GM21825 (cell line): ENCODE results near the gene EXO5.
"Not testable (repeated sequence)": the region's sequence is repeated elsewhere in the genome, so short reads cannot be mapped to it uniquely, and the experiment has no call there.

Experiments
- ATAC-seq: cut with Tn5 transposase; IDR thresholded peaks from one replicate; pipeline ENCODE4 v1.9.1; 2021; ENCODE audit warnings: mild to moderate bottlenecking, moderate library complexity; ENCODE audit not compliant: unreplicated experiment

EXO5 gene, protein sequence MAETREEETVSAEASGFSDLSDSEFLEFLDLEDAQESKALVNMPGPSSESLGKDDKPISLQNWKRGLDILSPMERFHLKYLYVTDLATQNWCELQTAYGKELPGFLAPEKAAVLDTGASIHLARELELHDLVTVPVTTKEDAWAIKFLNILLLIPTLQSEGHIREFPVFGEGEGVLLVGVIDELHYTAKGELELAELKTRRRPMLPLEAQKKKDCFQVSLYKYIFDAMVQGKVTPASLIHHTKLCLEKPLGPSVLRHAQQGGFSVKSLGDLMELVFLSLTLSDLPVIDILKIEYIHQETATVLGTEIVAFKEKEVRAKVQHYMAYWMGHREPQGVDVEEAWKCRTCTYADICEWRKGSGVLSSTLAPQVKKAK

DNA sequence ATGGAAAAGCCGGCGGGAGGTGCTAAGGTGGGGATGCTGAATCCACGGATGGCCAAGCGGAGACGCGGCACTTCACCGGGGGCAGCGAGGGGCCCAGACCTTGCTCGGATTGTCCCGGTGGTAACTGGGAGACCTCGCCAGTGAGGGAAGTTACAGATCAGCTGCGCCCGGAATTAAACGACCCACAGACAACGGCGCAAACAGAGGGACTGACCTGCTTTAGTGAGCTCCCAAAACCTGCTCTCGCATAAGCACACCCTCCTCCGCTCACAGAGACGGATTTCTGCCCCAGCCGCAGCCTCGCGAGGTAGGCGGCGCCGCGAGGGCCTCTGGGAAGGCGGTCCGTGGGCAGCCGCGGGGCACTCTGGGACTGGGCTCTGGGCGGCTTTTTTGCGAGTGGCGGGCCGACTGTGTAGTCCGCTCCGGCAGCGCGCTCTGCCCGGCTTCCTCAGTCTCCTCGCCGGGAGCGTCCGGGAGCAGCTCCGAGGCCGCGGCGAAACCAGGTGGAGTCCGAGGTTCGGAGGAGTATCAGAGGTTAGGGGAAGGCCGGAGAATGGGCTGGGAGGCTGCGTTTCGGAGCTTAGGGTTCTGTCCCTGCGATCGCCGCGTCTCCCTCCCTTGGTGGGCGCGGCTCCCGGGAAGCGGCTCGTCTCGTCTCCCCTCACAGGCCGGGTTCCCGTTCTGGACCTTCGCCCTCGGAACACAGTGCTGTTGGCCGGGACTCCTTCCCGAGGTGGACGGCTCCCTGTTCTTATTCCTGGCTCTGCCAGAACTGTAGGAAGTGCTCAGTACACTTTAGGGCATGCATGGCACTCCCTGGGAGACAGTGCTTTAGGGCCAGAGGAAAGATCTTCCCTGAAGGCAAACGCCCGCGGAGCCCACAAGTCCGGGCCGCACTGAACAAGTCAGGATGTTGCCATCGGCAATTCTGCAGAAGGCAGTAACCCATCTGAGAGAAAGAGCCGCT is at the start of gene EXO5:
EXO5 (plus strand) TSS at position 393 of the 967 bp plus-strand sequence. CDS start 5,778 bp downstream, outside the sequence.
- ATAC-seq: peak; percentile 94

DNA sequence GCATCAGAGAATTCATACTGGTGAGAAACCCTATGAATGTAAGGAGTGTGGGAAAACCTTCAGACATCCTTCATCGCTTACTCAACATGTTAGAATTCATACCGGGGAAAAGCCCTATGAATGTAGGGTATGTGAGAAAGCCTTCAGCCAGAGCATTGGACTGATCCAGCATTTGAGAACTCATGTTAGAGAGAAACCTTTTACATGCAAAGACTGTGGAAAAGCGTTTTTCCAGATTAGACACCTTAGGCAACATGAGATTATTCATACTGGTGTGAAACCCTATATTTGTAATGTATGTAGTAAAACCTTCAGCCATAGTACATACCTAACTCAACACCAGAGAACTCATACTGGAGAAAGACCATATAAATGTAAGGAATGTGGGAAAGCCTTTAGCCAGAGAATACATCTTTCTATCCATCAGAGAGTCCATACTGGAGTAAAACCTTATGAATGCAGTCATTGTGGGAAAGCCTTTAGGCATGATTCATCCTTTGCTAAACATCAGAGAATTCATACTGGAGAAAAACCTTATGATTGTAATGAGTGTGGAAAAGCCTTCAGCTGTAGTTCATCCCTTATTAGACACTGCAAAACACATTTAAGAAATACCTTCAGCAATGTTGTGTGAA is 45.5 kb upstream of the EXO5 start:
- no peak for ATAC-seq

DNA sequence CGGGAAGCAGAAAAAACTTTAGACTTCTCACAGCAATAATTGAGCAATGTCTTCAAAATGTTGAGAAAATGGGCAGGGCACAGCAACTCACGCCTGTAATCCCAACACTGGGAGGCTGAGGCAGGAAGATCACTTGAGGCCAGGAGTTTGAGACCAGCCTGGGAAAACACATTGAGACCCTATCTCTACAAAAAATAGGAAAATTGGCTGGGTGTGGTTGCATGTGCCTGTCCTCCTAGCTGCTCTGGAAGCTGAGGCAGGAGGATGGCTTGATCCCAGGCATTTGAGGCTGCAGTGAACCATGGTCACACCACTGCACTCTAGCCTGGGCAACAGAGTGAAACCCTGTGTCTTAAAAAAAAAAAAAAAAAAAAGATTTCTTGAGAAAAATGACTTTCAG is 39.2 kb upstream of the EXO5 start:
- no peak for ATAC-seq

DNA sequence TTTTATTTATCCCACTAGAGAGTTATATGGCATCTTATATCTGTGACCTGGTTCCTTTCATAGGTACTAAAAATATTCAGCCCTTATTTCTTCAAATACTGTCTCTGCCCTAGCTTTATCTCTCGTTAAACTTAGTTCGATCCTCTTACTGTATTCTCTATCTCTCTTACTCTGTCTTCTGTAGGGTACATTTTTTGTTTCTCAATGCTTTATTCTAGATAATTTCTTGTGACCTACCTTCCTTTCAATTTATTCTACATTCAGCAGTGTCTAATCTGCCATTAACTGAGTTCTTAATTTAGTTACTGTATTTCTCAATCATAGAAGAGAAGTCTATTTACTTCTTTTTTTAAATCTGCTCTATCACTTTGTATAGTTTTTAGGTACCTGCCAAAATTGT is 33.3 kb upstream of the EXO5 start:
- no peak for ATAC-seq

DNA sequence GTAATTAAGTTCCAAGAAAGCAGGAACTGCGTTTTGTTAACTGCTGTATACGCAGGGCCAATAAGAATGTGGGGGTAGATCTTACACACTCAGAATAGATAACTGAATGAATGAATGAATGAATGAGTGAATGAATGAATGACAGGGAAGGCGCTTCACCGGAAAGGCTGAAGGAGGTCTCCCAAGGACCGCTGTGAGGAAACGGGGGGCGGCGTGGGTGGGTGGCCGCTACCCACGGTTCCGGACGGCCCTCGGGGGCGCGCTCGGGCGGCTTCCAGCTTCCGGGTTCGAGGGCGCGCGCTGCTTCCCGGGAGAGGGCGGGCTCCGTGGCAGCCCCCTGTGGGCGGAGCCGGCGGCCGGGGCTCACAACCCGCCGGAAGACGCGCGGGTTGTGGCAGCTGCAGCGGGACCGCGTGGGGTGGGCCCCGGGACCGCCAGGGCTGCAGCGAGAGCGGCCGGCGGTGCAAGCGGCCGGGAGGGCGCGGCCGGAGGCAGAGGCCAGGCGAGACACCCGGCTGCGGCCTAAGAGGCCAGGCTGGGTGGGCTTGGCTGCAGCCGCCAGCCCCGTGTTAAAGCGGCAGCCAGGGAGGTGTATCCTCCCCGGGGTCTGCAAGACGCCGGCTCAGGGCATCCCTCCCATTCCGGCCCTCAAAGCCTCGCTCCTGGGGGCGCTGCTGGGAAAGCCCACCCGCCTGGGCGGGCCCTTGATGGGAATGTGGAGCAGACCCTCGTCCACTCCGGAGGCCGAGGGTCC is 31.5 kb upstream of the EXO5 start, which contains the start of gene ZFP69:
ZFP69 (plus strand) TSS at position 367 of the 754 bp plus-strand sequence. CDS start 2,072 bp downstream, outside the sequence.
- peak; percentile 87 for ATAC-seq

DNA sequence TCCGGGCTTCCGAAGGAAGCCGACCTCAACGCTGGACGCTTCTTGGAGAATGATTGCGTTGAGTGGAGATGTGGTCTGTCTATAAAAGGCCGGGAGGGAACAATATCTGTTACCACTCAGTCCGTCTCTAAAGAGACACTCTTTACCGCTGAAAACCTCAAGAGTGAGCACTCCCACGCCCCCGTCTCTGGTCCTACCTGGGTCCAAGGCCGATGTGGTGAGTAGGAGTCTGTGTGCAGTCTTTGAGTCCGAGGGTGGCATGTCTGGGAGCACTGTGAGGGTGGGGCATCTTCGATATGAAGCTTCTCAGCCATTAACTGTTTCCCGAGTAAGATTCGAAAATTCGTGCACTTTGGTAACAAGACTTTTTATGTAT is 30.9 kb upstream of the EXO5 start:
- peak; percentile 28 for ATAC-seq

DNA sequence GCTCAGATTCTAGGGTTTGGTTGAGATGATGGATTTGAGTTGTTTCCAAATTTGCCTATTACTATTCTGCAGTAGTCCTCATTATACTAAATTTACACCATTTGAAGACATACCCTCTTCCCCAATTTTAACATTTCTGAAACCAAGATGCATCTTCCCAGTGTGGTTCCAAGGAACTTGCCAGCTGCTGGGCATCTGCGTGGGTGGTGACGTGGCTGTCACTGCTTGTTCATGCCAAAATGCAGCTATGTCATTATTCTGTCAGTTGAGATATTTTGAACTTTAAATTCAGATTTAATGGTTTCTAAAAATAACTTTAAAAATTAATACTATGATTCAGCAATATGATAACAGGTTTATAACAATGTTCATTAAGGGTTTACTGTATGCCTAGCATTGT is 30.3 kb upstream of the EXO5 start:
- no peak for ATAC-seq

DNA sequence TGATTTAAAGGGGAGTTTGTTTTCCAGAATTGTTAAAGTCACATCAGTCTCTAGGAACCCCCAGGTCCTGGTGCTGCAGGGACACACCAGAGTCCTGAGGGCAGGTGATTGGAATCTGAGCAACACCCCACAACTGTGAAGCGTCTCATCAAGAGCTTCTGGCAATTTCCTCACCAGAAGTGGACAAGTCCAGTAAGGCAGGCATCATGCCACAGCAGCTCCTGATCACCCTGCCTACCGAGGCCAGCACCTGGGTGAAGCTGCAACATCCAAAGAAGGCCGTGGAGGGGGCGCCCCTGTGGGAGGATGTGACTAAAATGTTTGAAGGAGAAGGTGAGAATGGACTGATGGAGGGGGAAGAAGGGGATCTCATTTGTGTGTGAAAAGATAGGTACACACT is 29.4 kb upstream of the EXO5 start:
- ATAC-seq: no peak

DNA sequence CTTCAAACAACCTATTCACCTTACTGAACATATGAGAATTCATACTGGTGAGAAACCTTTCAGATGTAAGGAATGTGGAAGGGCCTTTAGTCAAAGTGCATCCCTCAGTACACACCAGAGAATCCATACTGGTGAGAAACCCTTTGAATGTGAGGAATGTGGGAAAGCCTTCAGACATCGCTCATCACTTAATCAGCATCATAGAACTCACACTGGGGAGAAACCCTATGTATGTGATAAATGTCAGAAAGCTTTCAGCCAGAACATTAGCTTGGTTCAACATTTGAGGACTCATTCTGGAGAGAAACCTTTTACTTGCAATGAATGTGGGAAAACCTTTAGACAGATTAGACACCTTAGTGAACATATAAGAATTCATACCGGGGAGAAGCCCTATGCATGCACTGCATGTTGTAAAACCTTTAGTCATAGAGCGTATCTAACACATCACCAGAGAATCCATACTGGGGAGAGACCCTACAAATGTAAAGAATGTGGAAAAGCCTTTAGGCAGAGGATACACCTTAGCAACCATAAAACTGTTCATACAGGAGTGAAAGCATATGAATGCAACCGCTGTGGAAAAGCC is 13.2 kb upstream of the EXO5 start:
- ATAC-seq: no peak

DNA sequence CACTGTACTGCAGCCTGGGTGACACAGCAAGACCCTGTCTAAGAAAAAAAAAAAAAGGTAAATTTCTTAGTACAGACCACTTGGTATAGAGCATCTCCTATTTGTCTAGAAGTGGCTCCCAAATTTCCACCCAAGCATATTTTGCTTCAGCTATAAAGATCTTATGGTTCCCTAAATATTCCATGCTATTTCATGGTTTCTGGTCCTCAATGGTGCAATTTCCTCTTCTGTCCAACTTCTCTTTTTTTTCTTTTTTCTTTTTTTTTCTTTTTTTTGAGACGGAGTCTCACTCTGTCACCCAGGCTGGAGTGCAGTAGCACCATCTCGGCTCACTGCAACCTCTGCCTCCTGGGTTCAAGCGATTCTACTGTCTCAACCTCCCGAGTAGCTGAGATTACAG is 5.9 kb upstream of the EXO5 start:
- not testable (repeated sequence) for ATAC-seq

DNA sequence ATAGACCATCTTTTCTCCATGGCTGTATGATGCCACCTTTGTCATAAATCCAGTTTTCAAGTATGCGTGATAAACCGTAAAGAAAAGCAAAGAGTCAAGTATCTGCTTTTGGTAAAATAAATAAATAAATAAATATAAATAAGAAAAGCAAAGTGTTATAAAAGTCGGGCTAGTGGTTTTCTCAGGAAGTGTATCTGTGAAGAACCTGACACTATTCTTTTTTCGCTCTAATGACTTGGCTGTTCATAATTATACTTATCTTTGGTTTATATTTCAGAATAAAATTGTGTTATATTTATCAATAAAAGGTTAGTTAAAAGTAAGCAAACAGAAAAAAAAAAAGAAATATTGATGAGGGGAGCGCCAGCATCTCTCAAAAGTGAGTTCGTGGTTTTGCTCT is 594 bp upstream of the EXO5 start:
- ATAC-seq: no peak

DNA sequence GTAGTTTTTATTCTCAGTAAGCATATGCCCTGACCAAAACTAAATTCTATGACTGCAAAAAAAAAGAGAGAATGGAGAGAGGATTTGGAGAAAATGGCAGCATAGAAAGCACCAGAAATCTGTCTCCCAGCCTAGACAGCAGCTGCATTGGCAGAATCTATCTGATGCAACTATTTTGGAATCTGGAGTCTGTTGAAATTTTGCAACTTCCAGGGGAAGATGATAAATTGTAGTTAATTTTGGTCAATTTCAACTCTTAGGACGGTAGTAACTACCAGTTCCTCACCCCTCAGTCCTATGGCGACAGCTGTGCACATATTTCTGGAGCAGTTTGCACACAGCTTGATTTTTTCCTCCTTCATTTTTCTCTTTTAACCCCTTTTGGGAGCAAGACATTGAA is 10.9 kb downstream of the EXO5 start:
- ATAC-seq: no peak

DNA sequence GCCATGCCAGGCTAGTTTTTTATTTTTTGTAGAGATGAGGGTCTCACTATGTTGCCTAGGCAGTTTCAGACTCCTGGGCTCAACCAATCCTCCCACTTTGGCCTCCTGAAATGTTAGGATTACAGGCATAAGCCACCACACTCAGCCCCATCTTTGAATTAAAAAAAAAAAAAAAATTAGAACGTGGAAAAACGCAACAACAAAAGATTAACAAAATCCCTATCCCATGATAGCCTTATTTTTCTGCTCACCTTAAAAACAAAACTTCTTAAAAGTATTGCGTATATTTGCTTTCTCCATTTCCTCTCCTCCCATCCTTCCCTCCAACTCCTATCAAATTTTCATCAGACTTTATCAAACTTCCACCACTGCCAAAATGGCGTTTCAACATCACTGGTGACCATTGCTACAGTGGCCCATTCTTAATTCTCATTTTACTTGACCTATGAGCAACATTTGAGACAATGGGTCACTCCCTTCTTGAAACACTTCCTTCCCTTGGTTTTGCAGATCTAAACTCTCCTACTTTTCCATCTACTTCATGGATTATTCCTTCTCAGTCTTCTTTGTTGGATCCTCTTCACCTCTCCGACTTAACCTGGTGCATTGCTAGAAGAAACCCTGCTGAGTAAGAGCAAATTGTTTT is 22.3 kb downstream of the EXO5 start:
- ATAC-seq: peak; percentile 10

DNA sequence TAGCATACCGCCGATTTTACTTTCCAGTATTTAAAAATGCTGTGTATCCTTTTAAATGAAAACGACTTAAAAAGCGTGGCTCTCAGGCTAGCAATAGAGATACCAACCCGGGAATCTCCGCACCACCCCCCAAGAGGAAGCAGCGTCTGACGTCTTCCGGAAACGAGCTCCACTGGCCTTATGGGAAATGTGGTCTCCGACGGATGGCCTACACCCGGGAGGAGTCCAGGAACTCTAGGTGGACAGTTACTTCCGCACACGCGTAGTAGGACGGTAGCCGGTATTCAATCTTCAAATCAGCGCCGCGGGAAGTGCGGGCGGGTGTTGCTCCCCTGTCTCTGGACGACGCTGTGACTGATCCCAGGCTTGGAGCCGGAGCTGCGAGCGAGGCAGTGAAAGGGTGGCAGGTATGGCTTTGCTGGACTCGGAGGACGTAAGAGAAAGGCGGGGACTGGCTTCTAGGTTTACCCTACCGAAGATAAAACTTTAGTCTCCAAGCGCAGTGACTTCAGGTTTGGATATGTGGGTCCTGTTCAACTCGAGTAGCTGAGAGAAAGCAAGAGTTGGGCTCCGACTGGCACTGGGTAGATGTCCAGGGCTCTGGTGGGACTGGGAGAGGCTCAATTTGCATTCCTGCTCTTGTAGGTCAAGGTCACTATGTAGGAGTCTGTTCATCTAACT is 23.0 kb downstream of the EXO5 start, which contains the start of gene ZNF684:
ZNF684 (plus strand) TSS at position 257 of the 681 bp plus-strand sequence. CDS start 1,530 bp downstream, outside the sequence.
- ATAC-seq: peak; percentile 90

DNA sequence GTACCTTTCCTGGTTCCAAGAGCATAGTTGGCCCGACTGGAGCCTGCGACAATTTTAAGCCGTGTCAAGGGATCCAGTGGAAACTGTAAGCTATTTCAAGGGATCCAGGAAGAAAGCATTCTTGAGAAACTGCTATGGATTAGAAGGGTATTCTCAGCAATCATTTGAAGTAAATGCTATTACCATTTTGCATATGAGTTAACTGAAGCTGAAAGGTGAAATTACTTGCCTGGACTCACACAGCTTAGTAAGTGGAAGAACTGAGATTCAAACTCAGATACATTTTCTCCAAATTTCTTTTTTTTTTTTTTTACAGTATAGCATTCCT is 23.5 kb downstream of the EXO5 start:
- ATAC-seq: no peak

DNA sequence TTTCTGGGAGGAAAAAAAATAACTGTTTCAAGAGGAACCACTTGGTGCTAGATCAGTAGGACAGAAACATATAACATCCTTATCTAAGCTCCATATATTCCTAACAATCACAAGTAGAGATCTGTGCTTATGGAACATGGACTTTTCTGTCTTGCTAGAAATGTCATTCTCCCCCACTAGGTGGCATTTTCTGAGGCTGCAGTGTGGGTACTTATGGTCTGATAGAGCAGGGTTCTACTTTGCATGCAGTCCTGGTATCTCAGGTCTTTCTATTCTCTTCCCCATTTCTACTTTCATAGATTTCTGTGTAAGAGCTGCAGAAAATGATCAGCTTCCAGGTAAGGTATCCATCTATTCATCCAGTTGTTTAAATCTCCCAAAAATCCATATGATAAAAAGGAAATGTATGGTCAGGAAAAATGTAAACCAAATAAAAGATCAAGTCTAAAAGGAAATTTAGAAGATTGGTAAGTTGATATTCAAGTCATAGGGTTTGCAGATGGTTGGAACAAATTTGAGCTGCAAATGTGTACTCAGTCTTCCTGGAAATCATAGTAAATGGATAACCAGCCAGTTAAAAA is 24.4 kb downstream of the EXO5 start:
- ATAC-seq: no peak

DNA sequence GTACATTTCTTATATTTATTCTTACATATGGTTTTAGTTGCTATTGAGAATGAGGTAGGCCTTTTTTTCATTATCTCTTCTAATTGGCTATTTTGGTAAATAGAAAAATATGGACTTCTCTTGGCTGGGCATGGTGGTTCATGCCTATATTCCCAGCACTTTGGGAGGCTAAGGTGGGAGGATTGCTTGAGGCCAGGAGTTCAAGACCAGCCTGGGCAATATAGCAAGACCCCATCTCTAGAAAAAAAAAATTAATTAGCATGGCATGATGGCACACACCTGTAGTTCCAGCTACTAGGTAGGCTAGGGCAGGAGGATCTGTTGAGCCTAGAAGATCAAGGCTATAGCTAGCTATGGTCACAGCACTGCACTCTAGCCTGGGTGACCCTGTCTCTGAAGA is 26.0 kb downstream of the EXO5 start:
- ATAC-seq: no peak

DNA sequence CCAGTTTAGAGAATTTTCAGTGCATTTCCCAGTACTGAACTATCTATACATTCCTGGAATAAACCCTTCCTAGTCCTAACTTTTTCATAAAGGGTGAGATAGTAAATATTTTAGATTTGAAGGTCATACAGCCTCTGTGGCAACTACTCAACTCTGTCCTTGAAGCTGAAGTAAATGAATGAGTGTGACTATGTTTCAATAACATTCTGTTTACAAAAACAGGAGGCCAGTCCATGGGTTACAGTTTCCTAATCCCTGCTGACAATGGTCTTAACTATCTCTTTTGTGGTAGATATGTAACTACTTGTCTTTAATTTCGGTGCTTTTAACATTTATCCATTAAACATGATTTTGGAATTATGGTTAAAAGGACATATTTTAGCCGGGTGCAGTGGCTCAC is 27.2 kb downstream of the EXO5 start:
- no peak for ATAC-seq

DNA sequence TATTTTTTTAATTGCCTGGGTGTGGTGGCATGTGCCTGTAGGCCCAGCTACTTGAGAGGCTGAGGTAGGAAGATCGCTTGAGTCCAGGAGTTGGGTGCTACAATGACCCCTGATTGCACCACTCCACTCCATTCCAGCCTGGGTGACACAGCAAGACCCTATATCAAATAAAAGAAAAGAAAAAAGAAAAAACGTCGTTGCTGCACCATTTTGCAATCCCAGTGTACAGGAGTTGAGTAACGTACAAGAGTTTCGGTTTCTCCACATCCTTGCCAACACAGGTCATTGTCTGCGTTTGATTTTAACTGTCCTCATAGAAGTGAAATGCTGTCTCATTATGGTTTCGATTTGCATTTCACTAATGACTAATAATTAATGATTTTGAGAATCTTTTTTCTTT is 30.8 kb downstream of the EXO5 start:
- ATAC-seq: no peak
